ENCODE results near the gene ZSCAN10. TPM values are rescaled to one million over a fixed set of nuclear protein-coding genes. Genes with fewer than 3 reads are reported as not detected.

ZSCAN10 gene
- total RNA-seq, 1 donor from 2014 or later: not detected

- no peak overlapping the region for H3K27ac ChIP-seq
- no peak for TF ChIP-seq CTCF (IDR thresholded peaks at IDR 0.05)
- H3K9me3 ChIP-seq: no peaks in the 10 kb centered on the region
- H3K27me3 ChIP-seq: no peaks in the 10 kb centered on the region
- H3K36me3 ChIP-seq: no peaks in the 10 kb centered on the region
- no peak for DNase-seq (ENCODE audit: low spot score in 2 of 2)
- H3K4me3 ChIP-seq: no peak overlapping the region
- peaks cover 5 to 17% of the 10 kb centered on the region in 2 donors for H3K4me1 ChIP-seq
- intact Hi-C loops (cut with DNase I): loop anchor here (5.0 kb wide), 1 partner anchor 35 kb away; the partner anchor contains the start of gene ZSCAN10
Measured at GRCh38 chr16:3062553-3062952, 36.5 kb downstream of the ZSCAN10 start.

- Histone ChIP-seq H3K27ac (no peak overlapping the region), H3K27me3 (no peaks in the 10 kb centered on the region), H3K4me3 (no peak overlapping the region), H3K4me1 (peaks cover 5 to 17% of the 10 kb centered on the region in 2 donors), H3K36me3 (no peaks in the 10 kb centered on the region), H3K9me3 (no peaks in the 10 kb centered on the region)
- intact Hi-C loops (cut with DNase I): loop anchor here (5.0 kb wide), 1 partner anchor 37 kb away; the partner anchor contains the start of gene ZSCAN10
- DNase-seq (ENCODE audit: low spot score in 2 of 2): no peak
- no peak for TF ChIP-seq CTCF (IDR thresholded peaks at IDR 0.05)
Measured at GRCh38 chr16:3060339-3061127, 38.6 kb downstream of the ZSCAN10 start.

GRCh38 chr16:3059723-3060242 is 39.3 kb downstream of the ZSCAN10 start:
- DNase-seq (ENCODE audit: low spot score in 2 of 2): no peak
- Histone ChIP-seq H3K9me3 (no peaks in the 10 kb centered on the region), H3K36me3 (no peaks in the 10 kb centered on the region), H3K27ac (peak overlapping the region; percentile 12 to 42), H3K27me3 (no peaks in the 10 kb centered on the region), H3K4me3 (peak overlapping the region; percentile 72 to 76), H3K4me1 (peaks cover 5 to 15% of the 10 kb centered on the region in 2 donors)
- intact Hi-C loops (cut with DNase I): loop anchor here (1.0 to 5.0 kb wide), 7 partner anchors 31 to 107 kb away; partner anchors contain the start of genes ZNF213 and ZSCAN10
- TF ChIP-seq CTCF (IDR thresholded peaks at IDR 0.05): no peak

- TF ChIP-seq CTCF (IDR thresholded peaks at IDR 0.05): peak; percentile 77 to 98 (median 86)
- H3K9me3 ChIP-seq: no peaks in the 10 kb centered on the region
- H3K4me3 ChIP-seq: peak overlapping the region; percentile 72 to 76
- H3K27ac ChIP-seq: peak overlapping the region; percentile 12 to 42
- H3K27me3 ChIP-seq: no peaks in the 10 kb centered on the region
- DNase-seq (ENCODE audit: low spot score in 2 of 2): peak; percentile 39 to 92
- intact Hi-C loops (cut with DNase I): loop anchor here (1.0 to 2.0 kb wide), 6 partner anchors 30 to 107 kb away; partner anchors contain the start of gene ZNF213
- peaks cover 5 to 12% of the 10 kb centered on the region in 2 donors for H3K4me1 ChIP-seq
- no peaks in the 10 kb centered on the region for H3K36me3 ChIP-seq
Measured at GRCh38 chr16:3059041-3059722, 39.9 kb downstream of the ZSCAN10 start.

GRCh38 chr16:3058139-3059030 is 40.7 kb downstream of the ZSCAN10 start:
- peak in 1 of 2 donors; percentile 75 for DNase-seq (ENCODE audit: low spot score in 2 of 2)

More at GRCh38 chr16:3058139-3059030, 40.7 kb downstream of the ZSCAN10 start:
- H3K36me3 ChIP-seq: no peaks in the 10 kb centered on the region
- no peaks in the 10 kb centered on the region for H3K9me3 ChIP-seq
- no peak for TF ChIP-seq CTCF (IDR thresholded peaks at IDR 0.05)
- H3K4me1 ChIP-seq: peaks cover 5 to 12% of the 10 kb centered on the region in 2 donors
- peak overlapping the region in 1 of 2 donors; percentile 42 for H3K27ac ChIP-seq
- intact Hi-C loops (cut with DNase I): loop anchor here (1.0 to 2.0 kb wide), 6 partner anchors 30 to 108 kb away; partner anchors contain the start of gene ZNF213
- no peaks in the 10 kb centered on the region for H3K27me3 ChIP-seq
- peak overlapping the region; percentile 72 to 76 for H3K4me3 ChIP-seq

Data from ascending aorta (tissue), 2 donors.